Hair follicular keratinocyte (primary cell): Measurements from ENCODE around the gene DNLZ. TPM values are rescaled to one million over a fixed set of nuclear protein-coding genes. Genes with fewer than 3 reads are reported as not detected.

Experiments
- total RNA-seq: library from RNA; depleted of rRNA; stranded (reverse); fragments of >200 nt; gene quantifications from 2 replicates; pipeline ENCODE4 v1.2.3, GENCODE V29; 2015

Gene DNLZ
- total RNA-seq: 25.3 and 30.5 TPM in 2 replicates

GRCh38 chr9:136363106-136363948 lies at the start of gene DNLZ:
Gene DNLZ (minus strand): TSS chr9:136363744. CDS start chr9:136363714, 30 bp downstream.

GRCh38 chr9:136410500-136411287 lies 47.1 kb upstream of the DNLZ start, which contains the start of the genes ENTR1 and PMPCA:
Gene ENTR1 (minus strand): TSS chr9:136410614. CDS start chr9:136410397, 217 bp downstream.
Gene PMPCA (plus strand): TSS chr9:136410658. CDS start chr9:136410669, 11 bp downstream.

GRCh38 chr9:136400038-136400834 lies 36.7 kb upstream of the DNLZ start, which contains the start of gene SNAPC4:
Gene SNAPC4 (minus strand): TSS chr9:136400170. CDS start chr9:136398428, 1,742 bp downstream.

GRCh38 chr9:136373300-136374182 lies 10.0 kb upstream of the DNLZ start, which contains the start of gene CARD9:
Gene CARD9 (minus strand): TSS chr9:136373669. CDS start chr9:136372078, 1,591 bp downstream.

GRCh38 chr9:136327304-136327974 lies 36.1 kb downstream of the DNLZ start, which contains the start of gene GPSM1:
Gene GPSM1 (plus strand): TSS chr9:136327539. CDS start chr9:136327696, 157 bp downstream.

Other genes starting within 250 kb of the DNLZ start
- gene TMEM250, start 244.9 kb downstream of the DNLZ start, total RNA-seq: 51.4 and 53.0 TPM in 2 replicates
- not detected in 2 replicates for gene LHX3, start 158.6 kb downstream of the DNLZ start, total RNA-seq
- gene QSOX2, start 117.9 kb downstream of the DNLZ start, total RNA-seq: 12.3 and 15.1 TPM in 2 replicates
- not detected in 2 replicates for gene CCDC187, start 59.6 kb downstream of the DNLZ start, total RNA-seq
- 6.9 and 18.3 TPM in 2 replicates for gene GPSM1, start 36.2 kb downstream of the DNLZ start, total RNA-seq
- 0.08 and 0.19 TPM in 2 replicates for gene CARD9, start 9.9 kb upstream of the DNLZ start, total RNA-seq
- gene SNAPC4, start 36.4 kb upstream of the DNLZ start, total RNA-seq: 7.6 and 10.5 TPM in 2 replicates
- gene ENTR1, start 46.9 kb upstream of the DNLZ start, total RNA-seq: 48.7 and 61.1 TPM in 2 replicates
- 45.6 and 64.0 TPM in 2 replicates for gene PMPCA, start 46.9 kb upstream of the DNLZ start, total RNA-seq
- 8.8 and 10.5 TPM in 2 replicates for gene INPP5E, start 76.1 kb upstream of the DNLZ start, total RNA-seq
- gene SEC16A, start 119.3 kb upstream of the DNLZ start, total RNA-seq: 45.4 and 52.5 TPM in 2 replicates
- 62.9 and 93.1 TPM in 2 replicates for gene NOTCH1, start 182.3 kb upstream of the DNLZ start, total RNA-seq